ENCODE data around the gene EPHA1. TPM values are rescaled to one million over a fixed set of nuclear protein-coding genes. Genes with fewer than 3 reads are reported as not detected.

EPHA1 gene
- total RNA-seq, 1 donor from 2014 or later, result 7.9 TPM

DNA sequence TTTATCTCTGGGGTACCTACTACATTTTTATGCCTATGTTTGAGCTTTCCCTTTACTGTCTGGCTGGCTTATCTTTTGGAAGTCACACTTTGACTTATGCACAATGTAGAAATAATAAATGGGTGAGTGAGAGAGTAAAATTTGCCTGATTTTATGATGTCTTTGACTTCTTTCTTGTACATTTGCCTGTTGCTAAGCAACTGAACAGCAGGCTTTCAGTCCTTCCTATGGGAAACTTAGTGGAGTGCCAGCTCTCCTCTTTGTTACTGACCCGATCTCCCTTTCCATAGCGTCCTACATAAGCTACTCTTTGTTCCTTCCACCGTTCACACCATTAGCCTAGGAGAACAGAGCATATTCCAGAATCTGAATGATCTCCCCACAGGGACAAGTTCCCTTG lies 38.8 kb upstream of the EPHA1 start:
- Histone ChIP-seq H3K4me3 (ENCODE audit: low read depth, low read length) (no peak overlapping the region), H3K36me3 (ENCODE audit: control insufficient read depth, insufficient read depth, low read length) (no peaks in the 10 kb centered on the region), H3K27me3 (ENCODE audit: control insufficient read depth, insufficient read depth, low read length) (no peaks in the 10 kb centered on the region)
- no peak for TF ChIP-seq CTCF (IDR thresholded peaks at IDR 0.05; ENCODE audit: insufficient read depth, low read length, poor library complexity, severe bottlenecking)
- no peak for DNase-seq (ENCODE audit: low read depth)

- Histone ChIP-seq H3K4me3 (ENCODE audit: low read depth, low read length) (no peak overlapping the region), H3K27me3 (ENCODE audit: control insufficient read depth, insufficient read depth, low read length) (no peaks in the 10 kb centered on the region)
These were observed 36.1 kb upstream of the EPHA1 start for GRCh38 chr7:143444785-143445184.

GRCh38 chr7:143444063-143444782 lies 35.6 kb upstream of the EPHA1 start:
- Histone ChIP-seq H3K36me3 (ENCODE audit: control insufficient read depth, insufficient read depth, low read length) (no peaks in the 10 kb centered on the region), H3K27me3 (ENCODE audit: control insufficient read depth, insufficient read depth, low read length) (no peaks in the 10 kb centered on the region), H3K4me3 (ENCODE audit: low read depth, low read length) (no peak overlapping the region)
- TF ChIP-seq CTCF (IDR thresholded peaks at IDR 0.05; ENCODE audit: insufficient read depth, low read length, poor library complexity, severe bottlenecking), result no peak
- DNase-seq (ENCODE audit: low read depth), result no peak

More at GRCh38 chr7:143444785-143445184, 36.1 kb upstream of the EPHA1 start:
- H3K36me3 ChIP-seq (ENCODE audit: control insufficient read depth, insufficient read depth, low read length), result no peaks in the 10 kb centered on the region
- no peak for TF ChIP-seq CTCF (IDR thresholded peaks at IDR 0.05; ENCODE audit: insufficient read depth, low read length, poor library complexity, severe bottlenecking)
- DNase-seq (ENCODE audit: low read depth), result no peak

GRCh38 chr7:143443153-143443552 lies 34.5 kb upstream of the EPHA1 start, which contains the start of gene TAS2R60:
Gene TAS2R60, plus strand, starts transcription at chr7:143443453. Its CDS starts 0 bp downstream, at chr7:143443453.
- Histone ChIP-seq H3K4me3 (ENCODE audit: low read depth, low read length) (no peak within 1 kb of the TSS), H3K36me3 (ENCODE audit: control insufficient read depth, insufficient read depth, low read length) (no peaks in the 10 kb centered on the region), H3K27me3 (ENCODE audit: control insufficient read depth, insufficient read depth, low read length) (no peaks in the 10 kb centered on the region)
- no peak for DNase-seq (ENCODE audit: low read depth)
- no peak for TF ChIP-seq CTCF (IDR thresholded peaks at IDR 0.05; ENCODE audit: insufficient read depth, low read length, poor library complexity, severe bottlenecking)

DNA sequence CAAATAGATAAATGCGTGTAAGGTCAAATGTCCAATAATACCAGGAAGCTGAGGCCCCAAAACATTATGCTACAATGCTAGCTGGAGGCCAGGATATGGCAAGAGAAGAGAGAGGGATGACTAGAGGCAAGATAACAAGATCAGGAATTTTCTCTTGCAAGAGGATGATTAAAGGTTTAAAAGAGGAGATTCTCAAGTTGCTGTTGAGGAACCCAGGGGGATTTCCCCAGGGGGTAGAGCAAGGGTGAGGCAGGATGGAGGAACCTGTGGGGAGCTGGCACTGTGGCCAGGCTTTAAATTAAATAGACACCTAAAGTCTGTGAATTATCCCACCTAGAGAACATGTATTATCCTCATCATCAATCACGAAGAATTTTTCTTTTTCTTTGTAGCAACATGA lies 31.2 kb upstream of the EPHA1 start:
- no peak for DNase-seq (ENCODE audit: low read depth)
- Histone ChIP-seq H3K4me3 (ENCODE audit: low read depth, low read length) (no peak overlapping the region), H3K36me3 (ENCODE audit: control insufficient read depth, insufficient read depth, low read length) (no peaks in the 10 kb centered on the region), H3K27me3 (ENCODE audit: control insufficient read depth, insufficient read depth, low read length) (no peaks in the 10 kb centered on the region)
- TF ChIP-seq CTCF (IDR thresholded peaks at IDR 0.05; ENCODE audit: insufficient read depth, low read length, poor library complexity, severe bottlenecking), result no peak

GRCh38 chr7:143437578-143437977 lies 28.9 kb upstream of the EPHA1 start:
- DNase-seq (ENCODE audit: low read depth), result no peak
- Histone ChIP-seq H3K27me3 (ENCODE audit: control insufficient read depth, insufficient read depth, low read length) (no peaks in the 10 kb centered on the region), H3K4me3 (ENCODE audit: low read depth, low read length) (no peak overlapping the region), H3K36me3 (ENCODE audit: control insufficient read depth, insufficient read depth, low read length) (no peaks in the 10 kb centered on the region)
- no peak for TF ChIP-seq CTCF (IDR thresholded peaks at IDR 0.05; ENCODE audit: insufficient read depth, low read length, poor library complexity, severe bottlenecking)
